Progenitor cell of endocrine pancreas (in vitro differentiated cells): ENCODE data around the gene ZFYVE21. TPM values are rescaled to one million over a fixed set of nuclear protein-coding genes. Genes with fewer than 3 reads are reported as not detected.
A peak's percentile ranks its signal among the peaks of the same experiment; 100 is the strongest.

ENCODE experiments used
- DNase-seq: peaks from one replicate; pipeline ENCODE4 v3.0.0; 2021; ENCODE audit warnings: low spot score; ENCODE audit not compliant: unreplicated experiment
- H3K27ac Mint-ChIP-seq: 2 replicates; pipeline ENCODE4 v1.8.0; 2021; ENCODE audit warnings: mild to moderate bottlenecking, moderate library complexity, mixed read lengths
- H3K27me3 Mint-ChIP-seq: 2 replicates; pipeline ENCODE4 v1.8.0; 2021; ENCODE audit warnings: mixed read lengths
- H3K36me3 Mint-ChIP-seq: 2 replicates; pipeline ENCODE4 v1.8.0; 2022; ENCODE audit warnings: mixed read lengths; ENCODE audit not compliant: insufficient read depth
- H3K4me1 Mint-ChIP-seq: 2 replicates; pipeline ENCODE4 v1.8.0; 2021; ENCODE audit warnings: low read depth, mixed read lengths
- H3K4me3 Mint-ChIP-seq: 2 replicates; pipeline ENCODE4 v1.8.0; 2021; ENCODE audit warnings: low read depth, mild to moderate bottlenecking, moderate library complexity, mixed read lengths
- H3K9me3 Mint-ChIP-seq: 2 replicates; pipeline ENCODE4 v1.8.0; 2021; ENCODE audit warnings: low read depth, mixed read lengths
- CTCF ChIP-seq: fragments of 200-600 bp; sonication (generic); IDR thresholded peaks from one replicate; pipeline ENCODE4 v1.5.0; 2021; ENCODE audit warnings: antibody characterized with exemption, mild to moderate bottlenecking; ENCODE audit not compliant: unreplicated experiment
- total RNA-seq: library from RNA; stranded (reverse); gene quantifications from 2 replicates; pipeline ENCODE4 v1.2.1, GENCODE V29; 2021

The ZFYVE21 gene
- total RNA-seq, 1 donor from 2014 or later = 47.2 TPM

GRCh38 chr14:103671911-103672310 is 43.7 kb upstream of the ZFYVE21 start:
- Mint-ChIP-seq H3K36me3 (peaks cover 21% of the 10 kb centered on the region), H3K9me3 (no peaks in the 10 kb centered on the region), H3K27me3 (no peaks in the 10 kb centered on the region), H3K4me3 (no peak overlapping the region), H3K4me1 (no peaks in the 10 kb centered on the region), H3K27ac (peak overlapping the region; percentile 4)
- no peak for DNase-seq
- no peak for TF ChIP-seq CTCF

GRCh38 chr14:103675957-103676356 is 39.7 kb upstream of the ZFYVE21 start:
- Mint-ChIP-seq H3K27ac (no peak overlapping the region), H3K36me3 (peaks cover 30% of the 10 kb centered on the region)

GRCh38 chr14:103676881-103677675 is 38.5 kb upstream of the ZFYVE21 start:
- DNase-seq = no peak
- Mint-ChIP-seq H3K9me3 (no peaks in the 10 kb centered on the region), H3K36me3 (peaks cover 33% of the 10 kb centered on the region), H3K27ac (peak overlapping the region; percentile 65), H3K4me1 (no peaks in the 10 kb centered on the region), H3K4me3 (no peak overlapping the region), H3K27me3 (no peaks in the 10 kb centered on the region)
- TF ChIP-seq CTCF = no peak

More at GRCh38 chr14:103675957-103676356, 39.7 kb upstream of the ZFYVE21 start:
- Mint-ChIP-seq H3K9me3 (no peaks in the 10 kb centered on the region), H3K27me3 (no peaks in the 10 kb centered on the region), H3K4me1 (no peaks in the 10 kb centered on the region), H3K4me3 (no peak overlapping the region)
- DNase-seq = no peak
- TF ChIP-seq CTCF = no peak

GRCh38 chr14:103679351-103679750 is 36.3 kb upstream of the ZFYVE21 start:
- Mint-ChIP-seq H3K4me3 (no peak overlapping the region), H3K4me1 (no peaks in the 10 kb centered on the region), H3K9me3 (no peaks in the 10 kb centered on the region), H3K27ac (peak overlapping the region; percentile 33), H3K36me3 (peaks cover 25% of the 10 kb centered on the region), H3K27me3 (no peaks in the 10 kb centered on the region)
- peak; percentile 43 for TF ChIP-seq CTCF
- DNase-seq = no peak

- TF ChIP-seq CTCF = no peak
- Mint-ChIP-seq H3K36me3 (peaks cover 23% of the 10 kb centered on the region), H3K9me3 (no peaks in the 10 kb centered on the region), H3K4me3 (no peak overlapping the region), H3K27me3 (no peaks in the 10 kb centered on the region), H3K27ac (no peak overlapping the region), H3K4me1 (no peaks in the 10 kb centered on the region)
- no peak for DNase-seq
Measured at GRCh38 chr14:103680491-103681231, 34.9 kb upstream of the ZFYVE21 start.
